ENCODE results near the gene SLC26A8.

DNA sequence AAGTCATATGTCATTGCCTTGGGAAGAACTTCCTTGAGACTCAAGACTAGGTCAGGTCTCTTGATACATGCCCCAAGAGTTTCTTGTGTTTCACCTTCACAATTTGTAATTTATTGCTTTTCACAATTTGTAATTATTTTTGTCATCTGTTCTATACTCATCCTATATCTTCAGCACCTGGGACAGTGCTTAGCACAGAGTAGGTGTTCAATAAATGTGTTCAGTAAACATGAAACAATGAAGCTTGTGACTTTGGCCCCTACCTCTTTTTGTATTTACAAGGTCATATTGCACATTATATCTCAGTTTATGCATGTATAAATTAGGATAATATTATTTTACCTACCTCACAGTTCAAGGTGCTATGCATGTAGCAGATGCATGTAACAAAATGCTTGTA lies 82.1 kb downstream of the SLC26A8 start:
- TF ChIP-seq, protein P1, sequence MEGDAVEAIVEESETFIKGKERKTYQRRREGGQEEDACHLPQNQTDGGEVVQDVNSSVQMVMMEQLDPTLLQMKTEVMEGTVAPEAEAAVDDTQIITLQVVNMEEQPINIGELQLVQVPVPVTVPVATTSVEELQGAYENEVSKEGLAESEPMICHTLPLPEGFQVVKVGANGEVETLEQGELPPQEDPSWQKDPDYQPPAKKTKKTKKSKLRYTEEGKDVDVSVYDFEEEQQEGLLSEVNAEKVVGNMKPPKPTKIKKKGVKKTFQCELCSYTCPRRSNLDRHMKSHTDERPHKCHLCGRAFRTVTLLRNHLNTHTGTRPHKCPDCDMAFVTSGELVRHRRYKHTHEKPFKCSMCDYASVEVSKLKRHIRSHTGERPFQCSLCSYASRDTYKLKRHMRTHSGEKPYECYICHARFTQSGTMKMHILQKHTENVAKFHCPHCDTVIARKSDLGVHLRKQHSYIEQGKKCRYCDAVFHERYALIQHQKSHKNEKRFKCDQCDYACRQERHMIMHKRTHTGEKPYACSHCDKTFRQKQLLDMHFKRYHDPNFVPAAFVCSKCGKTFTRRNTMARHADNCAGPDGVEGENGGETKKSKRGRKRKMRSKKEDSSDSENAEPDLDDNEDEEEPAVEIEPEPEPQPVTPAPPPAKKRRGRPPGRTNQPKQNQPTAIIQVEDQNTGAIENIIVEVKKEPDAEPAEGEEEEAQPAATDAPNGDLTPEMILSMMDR (IDR thresholded peaks at IDR 0.05; ENCODE audit: poor library complexity, severe bottlenecking) = no peak
- TF ChIP-seq EP300 (conservative IDR thresholded peaks at IDR 0.05; ENCODE audit: poor library complexity, severe bottlenecking) (no peak), EZH2 (IDR thresholded peaks at IDR 0.05; ENCODE audit: borderline replicate concordance, insufficient read depth, low read length, poor library complexity, severe bottlenecking) (no peak), TAF1 (IDR thresholded peaks at IDR 0.05; ENCODE audit: low read depth) (no peak), POLR2AphosphoS5 (IDR thresholded peaks at IDR 0.05) (no peak), SMC3 (conservative IDR thresholded peaks at IDR 0.05; ENCODE audit: poor library complexity) (no peak), MXI1 (conservative IDR thresholded peaks at IDR 0.05; ENCODE audit: poor library complexity, severe bottlenecking) (no peak)
- TF ChIP-seq, protein P2, sequence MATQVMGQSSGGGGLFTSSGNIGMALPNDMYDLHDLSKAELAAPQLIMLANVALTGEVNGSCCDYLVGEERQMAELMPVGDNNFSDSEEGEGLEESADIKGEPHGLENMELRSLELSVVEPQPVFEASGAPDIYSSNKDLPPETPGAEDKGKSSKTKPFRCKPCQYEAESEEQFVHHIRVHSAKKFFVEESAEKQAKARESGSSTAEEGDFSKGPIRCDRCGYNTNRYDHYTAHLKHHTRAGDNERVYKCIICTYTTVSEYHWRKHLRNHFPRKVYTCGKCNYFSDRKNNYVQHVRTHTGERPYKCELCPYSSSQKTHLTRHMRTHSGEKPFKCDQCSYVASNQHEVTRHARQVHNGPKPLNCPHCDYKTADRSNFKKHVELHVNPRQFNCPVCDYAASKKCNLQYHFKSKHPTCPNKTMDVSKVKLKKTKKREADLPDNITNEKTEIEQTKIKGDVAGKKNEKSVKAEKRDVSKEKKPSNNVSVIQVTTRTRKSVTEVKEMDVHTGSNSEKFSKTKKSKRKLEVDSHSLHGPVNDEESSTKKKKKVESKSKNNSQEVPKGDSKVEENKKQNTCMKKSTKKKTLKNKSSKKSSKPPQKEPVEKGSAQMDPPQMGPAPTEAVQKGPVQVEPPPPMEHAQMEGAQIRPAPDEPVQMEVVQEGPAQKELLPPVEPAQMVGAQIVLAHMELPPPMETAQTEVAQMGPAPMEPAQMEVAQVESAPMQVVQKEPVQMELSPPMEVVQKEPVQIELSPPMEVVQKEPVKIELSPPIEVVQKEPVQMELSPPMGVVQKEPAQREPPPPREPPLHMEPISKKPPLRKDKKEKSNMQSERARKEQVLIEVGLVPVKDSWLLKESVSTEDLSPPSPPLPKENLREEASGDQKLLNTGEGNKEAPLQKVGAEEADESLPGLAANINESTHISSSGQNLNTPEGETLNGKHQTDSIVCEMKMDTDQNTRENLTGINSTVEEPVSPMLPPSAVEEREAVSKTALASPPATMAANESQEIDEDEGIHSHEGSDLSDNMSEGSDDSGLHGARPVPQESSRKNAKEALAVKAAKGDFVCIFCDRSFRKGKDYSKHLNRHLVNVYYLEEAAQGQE (IDR thresholded peaks at IDR 0.05; ENCODE audit: borderline replicate concordance) = no peak
